ENCODE measurements around the gene AHCYL2. TPM values are rescaled to one million over a fixed set of nuclear protein-coding genes. Genes with fewer than 3 reads are reported as not detected.

The AHCYL2 gene
- total and polyA plus RNA-seq, 2 experiments from 2014 or later: 7.8 to 29.4 TPM

GRCh38 chr7:129457101-129457500, 232.3 kb downstream of the AHCYL2 start (continued):
- TF ChIP-seq REST (IDR thresholded peaks at IDR 0.05; ENCODE audit: unreplicated experiment): no peak

- Histone ChIP-seq H3K4me3 (no peak overlapping the region), H3K4me1 (ENCODE audit: insufficient read depth) (no peaks in the 10 kb centered on the region), H3K36me3 (ENCODE audit: insufficient read depth) (peaks cover 18% of the 10 kb centered on the region), H3F3A (replicated peaks; ENCODE audit: low read depth) (no peaks in the 10 kb centered on the region), H3K27me3 (ENCODE audit: insufficient read depth) (no peaks in the 10 kb centered on the region), H2AFZ (no peak overlapping the region), H3K9me2 (ENCODE audit: insufficient read depth) (no peaks in the 10 kb centered on the region), H3K79me2 (replicated peaks; ENCODE audit: insufficient read depth) (no peaks in the 10 kb centered on the region), H4K20me1 (replicated peaks; ENCODE audit: insufficient read depth) (no peaks in the 10 kb centered on the region), H3K4me2 (no peak overlapping the region), H3K27ac (ENCODE audit: low read depth) (no peak overlapping the region)
- Mint-ChIP-seq H3K9me3 (no peaks in the 10 kb centered on the region), H3K36me3 (ENCODE audit: low read depth) (peaks cover 8% of the 10 kb centered on the region), H3K4me1 (no peaks in the 10 kb centered on the region), H3K27me3 (ENCODE audit: insufficient read depth, low read depth, poor library complexity) (peaks cover 1% of the 10 kb centered on the region), H3K27ac (no peak overlapping the region), H3K4me3 (no peak overlapping the region)
- ATAC-seq (no peak), DNase-seq (ENCODE audit: low spot score) (no peak)
- no peak for TF ChIP-seq POLR2AphosphoS5 (IDR thresholded peaks at IDR 0.05; ENCODE audit: low read depth)
- no peak for TF ChIP-seq REST (IDR thresholded peaks at IDR 0.05; ENCODE audit: unreplicated experiment)
- no peak for TF ChIP-seq ETS1 (IDR thresholded peaks at IDR 0.05)
- no peak for TF ChIP-seq EZH2phosphoT487 (IDR thresholded peaks at IDR 0.05; ENCODE audit: unreplicated experiment)
- no peak for TF ChIP-seq CREB1 (CRISPR knock-in tag; IDR thresholded peaks at IDR 0.05; ENCODE audit: low read depth)
- TF ChIP-seq ZNF114 (CRISPR knock-in tag; IDR thresholded peaks at IDR 0.05): no peak
- TF ChIP-seq ZNF331 (CRISPR knock-in tag; IDR thresholded peaks at IDR 0.05; ENCODE audit: low read depth): no peak
- TF ChIP-seq CTCF (conservative IDR thresholded peaks at IDR 0.05; ENCODE audit: low read depth in 2 of 2): no peak
- no peak for TF ChIP-seq ZNF462 (CRISPR knock-in tag; IDR thresholded peaks at IDR 0.05)
Observed at GRCh38 chr7:129458171-129458570, 233.3 kb downstream of the AHCYL2 start.

All from GM23338 (cell line).